Prostate gland (tissue), 2 donors: ENCODE results near the gene ABLIM1. TPM values are rescaled to one million over a fixed set of nuclear protein-coding genes. Genes with fewer than 3 reads are reported as not detected.
A peak's percentile ranks its signal among the peaks of the same experiment; 100 is the strongest.

Experiments
- DNase-seq: peaks from one replicate; pipeline ENCODE4 v3.0.0-alpha.2; 2019; ENCODE audit warnings: low spot score
- H3K27ac ChIP-seq, 2 donors: fragments of 200-600 bp; sonication (generic); 2 replicates each; pipeline ENCODE4 v1.5.1; 2017 to 2019
- H3K27me3 ChIP-seq: fragments of 200-600 bp; sonication (generic); replicated peaks from 2 replicates; pipeline ENCODE4 v1.5.1; 2019; ENCODE audit not compliant: insufficient read depth
- H3K36me3 ChIP-seq, 2 donors: fragments of 200-600 bp; sonication (generic); 1 replicate in 1 of 2; 2 replicates in 1 of 2; pipeline versions ENCODE4 v1.5.1 to v1.8.1; 2017 to 2019
- H3K4me1 ChIP-seq: fragments of 200-600 bp; sonication (generic); replicated peaks from 2 replicates; pipeline ENCODE4 v1.5.1; 2019
- H3K4me3 ChIP-seq, 2 donors: fragments of 200-600 bp; sonication (generic); 2 replicates each; pipeline ENCODE4 v1.5.1; 2017 to 2019
- H3K9me3 ChIP-seq: fragments of 200-600 bp; sonication (generic); 2 replicates; pipeline ENCODE4 v1.5.1; 2017
- CTCF ChIP-seq, 4 experiments: fragments of 200-600 bp in 2 of 4; fragments of 450-650 bp in 2 of 4; sonication (generic) in 2 of 4; IDR thresholded peaks; 1 replicate in 3 of 4; 2 replicates in 1 of 4; pipeline ENCODE4 v1.5.1; 2016 to 2019; ENCODE audit warnings: antibody characterized with exemption in 4 of 4, mild to moderate bottlenecking in 2 of 4, moderate library complexity in 2 of 4
- POLR2A ChIP-seq: fragments of 450-650 bp; IDR thresholded peaks from one replicate; pipeline ENCODE4 v1.6.1; 2016; ENCODE audit warnings: antibody characterized with exemption, mild to moderate bottlenecking
- POLR2AphosphoS5 ChIP-seq: sonication (generic); formaldehyde crosslinking; IDR thresholded peaks from one replicate; pipeline ENCODE4 v1.6.1; 2017; ENCODE audit warnings: antibody characterized with exemption
- WGBS: methylation state at CpG from one replicate; pipeline ENCODE4 v1.1.5; 2018; 5-methylcytosine and 5-hydroxymethylcytosine counted together
- intact Hi-C: fragments of 100-400 bp; cut with DNase I; formaldehyde crosslinking; loops from one replicate; pipeline ENCODE4 v1.14.2; 2022
- total RNA-seq, 2 donors: library from RNA; depleted of rRNA; stranded (reverse); fragments of >200 nt; gene quantifications; one replicate each; pipeline ENCODE4 v1.1.0, GENCODE V29; 2016

Gene ABLIM1
- total RNA-seq, 2 donors from 2014 or later = 43.9 to 138 TPM

GRCh38 chr10:114631666-114632417 is 26.2 kb downstream of the ABLIM1 start:
- Histone ChIP-seq H3K27me3 (peaks cover 8% of the 10 kb centered on the region), H3K36me3 (no peaks in the 10 kb centered on the region), H3K4me3 (peak overlapping the region; percentile 25 to 38), H3K4me1 (peaks cover 8% of the 10 kb centered on the region), H3K27ac (no peak overlapping the region), H3K9me3 (no peaks in the 10 kb centered on the region)
- intact Hi-C loops = no loop called here
- no peak for TF ChIP-seq POLR2AphosphoS5
- no peak for TF ChIP-seq POLR2A
- TF ChIP-seq CTCF (IDR thresholded peaks at IDR 0.05) = no peak
- DNase-seq = no peak
- WGBS = under 1% methylated on average over 48 of the region's 53 CpGs

GRCh38 chr10:114631090-114631665 is 26.9 kb downstream of the ABLIM1 start:
- 38% methylated on average over 9 of the region's 9 CpGs for WGBS
- Histone ChIP-seq H3K4me3 (peak overlapping the region; percentile 25 to 38), H3K27me3 (peaks cover 8% of the 10 kb centered on the region), H3K4me1 (peaks cover 8% of the 10 kb centered on the region), H3K9me3 (no peaks in the 10 kb centered on the region), H3K36me3 (no peaks in the 10 kb centered on the region), H3K27ac (no peak overlapping the region)
- intact Hi-C loops = no loop called here
- TF ChIP-seq POLR2A (no peak), POLR2AphosphoS5 (no peak), CTCF (IDR thresholded peaks at IDR 0.05) (no peak)
- no peak for DNase-seq

- no peak for DNase-seq
- H3K4me3 ChIP-seq = no peak overlapping the region
- peaks cover 8% of the 10 kb centered on the region for H3K4me1 ChIP-seq
- TF ChIP-seq POLR2AphosphoS5 (no peak), POLR2A (no peak), CTCF (IDR thresholded peaks at IDR 0.05) (no peak)
- H3K36me3 ChIP-seq = no peaks in the 10 kb centered on the region
- intact Hi-C loops = no loop called here
- peaks cover 8% of the 10 kb centered on the region for H3K27me3 ChIP-seq
- no peak overlapping the region for H3K27ac ChIP-seq
- no peaks in the 10 kb centered on the region for H3K9me3 ChIP-seq
- WGBS = 95% methylated on average over 4 of the region's 4 CpGs
These were observed 28.0 kb downstream of the ABLIM1 start for GRCh38 chr10:114629824-114630730.

- no peak overlapping the region for H3K27ac ChIP-seq
- intact Hi-C loops = no loop called here
- peaks cover 8% of the 10 kb centered on the region for H3K27me3 ChIP-seq
- H3K4me1 ChIP-seq = peaks cover 8% of the 10 kb centered on the region
- 91% methylated on average over 9 of the region's 9 CpGs for WGBS
- no peaks in the 10 kb centered on the region for H3K36me3 ChIP-seq
- H3K9me3 ChIP-seq = no peaks in the 10 kb centered on the region
- no peak for TF ChIP-seq POLR2AphosphoS5
- TF ChIP-seq POLR2A = no peak
- no peak for TF ChIP-seq CTCF (IDR thresholded peaks at IDR 0.05)
- DNase-seq = no peak
- H3K4me3 ChIP-seq = no peak overlapping the region
These were observed 28.8 kb downstream of the ABLIM1 start for GRCh38 chr10:114629083-114629823.
